ENCODE data around the gene SFTPB. TPM values are rescaled to one million over a fixed set of nuclear protein-coding genes. Genes with fewer than 3 reads are reported as not detected.
"Not testable (repeated sequence)": the region's sequence is repeated elsewhere in the genome, so short reads cannot be mapped to it uniquely, and the experiment has no call there.

The SFTPB gene
- total RNA-seq, 1 experiment from 2014 or later, result 7.6 TPM

GRCh38 chr2:85619617-85620016 is 48.4 kb downstream of the SFTPB start (continued):
- TF ChIP-seq PRDM15 (CRISPR knock-in tag; IDR thresholded peaks at IDR 0.05) (no peak), SP1 (CRISPR knock-in tag; conservative IDR thresholded peaks at IDR 0.05) (no peak), ATF1 (CRISPR knock-in tag; IDR thresholded peaks at IDR 0.05) (no peak), ZNF263 (CRISPR knock-in tag; IDR thresholded peaks at IDR 0.05; ENCODE audit: low read depth) (no peak), HMGA2 (CRISPR knock-in tag; IDR thresholded peaks at IDR 0.05) (no peak), ZBTB21 (CRISPR knock-in tag; IDR thresholded peaks at IDR 0.05; ENCODE audit: borderline replicate concordance) (no peak), ZNF423 (CRISPR knock-in tag; IDR thresholded peaks at IDR 0.05) (no peak)
- TF ChIP-seq, protein P1, sequence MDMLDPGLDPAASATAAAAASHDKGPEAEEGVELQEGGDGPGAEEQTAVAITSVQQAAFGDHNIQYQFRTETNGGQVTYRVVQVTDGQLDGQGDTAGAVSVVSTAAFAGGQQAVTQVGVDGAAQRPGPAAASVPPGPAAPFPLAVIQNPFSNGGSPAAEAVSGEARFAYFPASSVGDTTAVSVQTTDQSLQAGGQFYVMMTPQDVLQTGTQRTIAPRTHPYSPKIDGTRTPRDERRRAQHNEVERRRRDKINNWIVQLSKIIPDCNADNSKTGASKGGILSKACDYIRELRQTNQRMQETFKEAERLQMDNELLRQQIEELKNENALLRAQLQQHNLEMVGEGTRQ (CRISPR knock-in tag; IDR thresholded peaks at IDR 0.05), result no peak
- TF ChIP-seq, protein P2, sequence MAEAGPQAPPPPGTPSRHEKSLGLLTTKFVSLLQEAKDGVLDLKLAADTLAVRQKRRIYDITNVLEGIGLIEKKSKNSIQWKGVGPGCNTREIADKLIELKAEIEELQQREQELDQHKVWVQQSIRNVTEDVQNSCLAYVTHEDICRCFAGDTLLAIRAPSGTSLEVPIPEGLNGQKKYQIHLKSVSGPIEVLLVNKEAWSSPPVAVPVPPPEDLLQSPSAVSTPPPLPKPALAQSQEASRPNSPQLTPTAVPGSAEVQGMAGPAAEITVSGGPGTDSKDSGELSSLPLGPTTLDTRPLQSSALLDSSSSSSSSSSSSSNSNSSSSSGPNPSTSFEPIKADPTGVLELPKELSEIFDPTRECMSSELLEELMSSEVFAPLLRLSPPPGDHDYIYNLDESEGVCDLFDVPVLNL (CRISPR knock-in tag; IDR thresholded peaks at IDR 0.05; ENCODE audit: borderline replicate concordance, low read depth), result no peak

GRCh38 chr2:85617723-85618122 is 50.3 kb downstream of the SFTPB start:
- H3K9me3 Mint-ChIP-seq; ATAC-seq; DNase-seq (ENCODE audit: low spot score); H3K27me3 Mint-ChIP-seq (ENCODE audit: low read depth); POLR2A ChIA-PET; H3K4me1 Mint-ChIP-seq: not testable (repeated sequence)
- Mint-ChIP-seq H3K27ac (0 out of 2 replicates have a peak overlapping the region, but pooled peaks have one; percentile 53), H3K36me3 (peaks cover 18% of the 10 kb centered on the region), H3K4me3 (peak overlapping the region; percentile 90)
- CTCF ChIA-PET, result interaction anchor here (3.2 kb wide), 1 partner anchor 20 kb away, joined by 13 read pairs; no protein-coding TSS in a partner anchor

DNA sequence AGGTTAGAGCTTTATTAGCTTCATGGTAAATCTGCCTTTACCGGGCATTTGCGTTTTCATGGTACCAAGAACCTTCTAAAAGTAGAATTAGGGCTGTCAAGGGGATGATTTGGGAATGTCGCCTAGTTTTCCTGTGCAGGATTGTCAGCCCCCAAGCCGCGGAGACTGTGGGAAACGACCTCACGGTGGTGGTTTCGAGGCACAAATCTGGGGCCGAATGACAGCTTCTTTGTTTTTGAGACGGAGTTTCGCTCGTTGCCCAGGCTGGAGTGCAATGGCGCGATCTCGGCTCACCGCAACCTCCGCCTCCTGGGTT is 52.6 kb downstream of the SFTPB start:
- ChIA-PET CTCF (interaction anchor here (1.8 kb wide), 1 partner anchor 22 kb away, joined by 8 read pairs; no protein-coding TSS in a partner anchor), POLR2A (interaction anchor here (0.7 kb wide), 1 partner anchor 54 kb away, joined by 4 read pairs; the partner anchor contains the start of gene GGCX)
- H3K27ac Mint-ChIP-seq, result no peak overlapping the region
- H3K27me3 Mint-ChIP-seq (ENCODE audit: low read depth), result no peaks in the 10 kb centered on the region
- DNase-seq (ENCODE audit: low spot score) (no peak), ATAC-seq (no peak)
- H3K36me3 Mint-ChIP-seq, result peaks cover 9% of the 10 kb centered on the region
- H3K9me3 Mint-ChIP-seq, result no peaks in the 10 kb centered on the region
- peaks cover 7% of the 10 kb centered on the region for H3K4me1 Mint-ChIP-seq
- H3K4me3 Mint-ChIP-seq, result peak overlapping the region; percentile 90
- TF ChIP-seq, protein P3, sequence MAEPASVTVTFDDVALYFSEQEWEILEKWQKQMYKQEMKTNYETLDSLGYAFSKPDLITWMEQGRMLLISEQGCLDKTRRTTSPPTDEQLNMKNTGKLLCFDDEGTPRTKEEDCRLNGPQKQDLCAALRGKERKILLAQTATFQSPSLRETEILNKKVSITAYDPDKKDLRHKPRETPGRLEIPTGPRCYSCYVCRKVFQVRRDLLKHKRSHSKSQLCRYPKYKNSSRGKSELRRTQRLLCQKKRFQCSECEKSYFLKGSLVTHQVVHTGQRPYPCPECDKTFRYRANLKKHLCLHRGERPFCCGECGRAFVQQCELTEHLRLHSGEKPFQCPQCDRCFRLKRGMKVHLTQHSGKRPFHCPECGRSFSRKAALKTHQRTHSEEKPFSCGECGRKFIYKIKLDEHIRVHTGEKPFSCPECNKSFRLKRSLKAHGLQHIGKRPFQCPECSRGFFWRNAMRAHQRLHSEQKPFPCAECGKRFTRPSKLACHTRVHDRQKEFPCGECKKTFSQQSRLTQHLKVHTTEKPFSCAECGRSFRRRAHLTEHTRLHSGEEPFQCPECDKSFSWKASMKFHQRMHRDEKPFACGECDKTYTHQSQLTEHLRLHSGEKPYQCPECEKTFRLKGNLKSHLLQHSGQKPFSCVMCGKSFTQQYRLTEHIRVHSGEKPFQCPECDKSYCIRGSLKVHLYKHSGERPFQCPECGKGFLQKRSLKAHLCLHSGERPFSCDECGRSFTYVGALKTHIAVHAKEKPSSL (CRISPR knock-in tag; conservative IDR thresholded peaks at IDR 0.05), result no peak
- no peak for TF ChIP-seq FOXP4 (CRISPR knock-in tag; IDR thresholded peaks at IDR 0.05)
- no peak for TF ChIP-seq HMGXB4 (CRISPR knock-in tag; IDR thresholded peaks at IDR 0.05)
- no peak for TF ChIP-seq CREB1 (CRISPR knock-in tag; IDR thresholded peaks at IDR 0.05)
- TF ChIP-seq ZNF416 (CRISPR knock-in tag; IDR thresholded peaks at IDR 0.05), result no peak
- TF ChIP-seq NR3C1 (CRISPR knock-in tag; conservative IDR thresholded peaks at IDR 0.05; ENCODE audit: low read depth), result no peak
- no peak for TF ChIP-seq NFYB (CRISPR knock-in tag; conservative IDR thresholded peaks at IDR 0.05; ENCODE audit: low read depth)
- no peak for TF ChIP-seq ETV6 (CRISPR knock-in tag; IDR thresholded peaks at IDR 0.05)
- no peak for TF ChIP-seq SMAD4 (CRISPR knock-in tag; IDR thresholded peaks at IDR 0.05)
- TF ChIP-seq ZSCAN18 (CRISPR knock-in tag; IDR thresholded peaks at IDR 0.05), result no peak
- no peak for TF ChIP-seq CDX4 (CRISPR knock-in tag; IDR thresholded peaks at IDR 0.05; ENCODE audit: borderline replicate concordance)
